Astrocyte (in vitro differentiated cells and primary cell): ENCODE results near the gene EXOC3. TPM values are rescaled to one million over a fixed set of nuclear protein-coding genes. Genes with fewer than 3 reads are reported as not detected.

Source experiments
- DNase-seq: peaks from one replicate; pipeline ENCODE4 v3.0.0-alpha.2; 2010; ENCODE audit warnings: low read depth
- FAIRE-seq: peaks from 2 replicates; lab custom pipeline; 2011; peaks lifted over from hg19 to GRCh38; lab: Jason Lieb, UNC
- H2AFZ ChIP-seq: 2 replicates; pipeline ENCODE4 v1.6.0; 2012; ENCODE audit warnings: low read depth, low read length, inconsistent platforms
- H3K27ac ChIP-seq: 2 replicates; pipeline ENCODE4 v1.5.1; 2011; ENCODE audit warnings: low read depth, low read length, inconsistent platforms
- H3K27me3 ChIP-seq: 2 replicates; pipeline ENCODE4 v1.6.0; 2011; ENCODE audit warnings: low read length, inconsistent platforms; ENCODE audit not compliant: insufficient read depth
- H3K36me3 ChIP-seq: 2 replicates; pipeline ENCODE4 v1.5.1; 2011; ENCODE audit warnings: low read length, inconsistent platforms; ENCODE audit not compliant: insufficient read depth
- H3K4me1 ChIP-seq: 2 replicates; pipeline ENCODE4 v1.5.1; 2011; ENCODE audit warnings: low read length, inconsistent platforms; ENCODE audit not compliant: insufficient read depth
- H3K4me2 ChIP-seq: 2 replicates; pipeline ENCODE4 v1.6.0; 2012; ENCODE audit warnings: low read length, inconsistent platforms
- H3K4me3 ChIP-seq: 2 replicates; pipeline ENCODE4 v1.5.1; 2011; ENCODE audit warnings: low read depth, mild to moderate bottlenecking, low read length, inconsistent platforms; ENCODE audit not compliant: insufficient read depth
- H3K79me2 ChIP-seq: 2 replicates; pipeline ENCODE4 v1.6.0; 2012; ENCODE audit warnings: mild to moderate bottlenecking, low read length, inconsistent platforms; ENCODE audit not compliant: insufficient read depth
- H3K9ac ChIP-seq: 2 replicates; pipeline ENCODE4 v1.6.0; 2012; ENCODE audit warnings: mild to moderate bottlenecking, low read length, inconsistent platforms
- H3K9me3 ChIP-seq: 2 replicates; pipeline ENCODE4 v1.5.1; 2012; ENCODE audit warnings: low read depth, mild to moderate bottlenecking, low read length, inconsistent platforms; ENCODE audit not compliant: insufficient read depth
- H4K20me1 ChIP-seq: 2 replicates; pipeline ENCODE4 v1.6.0; 2012; ENCODE audit warnings: low read length, inconsistent platforms; ENCODE audit not compliant: insufficient read depth
- H3K27ac Mint-ChIP-seq: one replicate; pipeline ENCODE4 v1.8.0; 2021; ENCODE audit warnings: mild to moderate bottlenecking, mixed read lengths; ENCODE audit not compliant: unreplicated experiment
- H3K27me3 Mint-ChIP-seq: one replicate; pipeline ENCODE4 v1.8.0; 2021; ENCODE audit warnings: low read depth, mixed read lengths; ENCODE audit not compliant: unreplicated experiment
- H3K36me3 Mint-ChIP-seq: one replicate; pipeline ENCODE4 v1.8.0; 2021; ENCODE audit warnings: low read depth, mixed read lengths; ENCODE audit not compliant: unreplicated experiment
- H3K4me1 Mint-ChIP-seq: one replicate; pipeline ENCODE4 v1.8.0; 2021; ENCODE audit warnings: low read depth, mixed read lengths; ENCODE audit not compliant: unreplicated experiment
- H3K4me3 Mint-ChIP-seq: one replicate; pipeline ENCODE4 v1.8.0; 2021; ENCODE audit warnings: mild to moderate bottlenecking, moderate library complexity, mixed read lengths; ENCODE audit not compliant: unreplicated experiment
- H3K9me3 Mint-ChIP-seq: one replicate; pipeline ENCODE4 v1.8.0; 2021; ENCODE audit warnings: mild to moderate bottlenecking, mixed read lengths; ENCODE audit not compliant: unreplicated experiment
- CTCF ChIP-seq: IDR thresholded peaks from 2 replicates; pipeline ENCODE4 v1.5.1; 2011; ENCODE audit warnings: low read depth, mild to moderate bottlenecking, inconsistent platforms, low read length, moderate library complexity; ENCODE audit not compliant: insufficient read depth
- EZH2 ChIP-seq: IDR thresholded peaks from 2 replicates; pipeline ENCODE4 v1.6.1; 2012; ENCODE audit warnings: mild to moderate bottlenecking, low read length, inconsistent platforms; ENCODE audit not compliant: insufficient read depth
- total RNA-seq: library from RNA; stranded (reverse); gene quantifications from 2 replicates; pipeline ENCODE4 v1.2.1, GENCODE V29; 2021

Gene EXOC3
- total RNA-seq, 1 donor from 2014 or later, result 37.9 TPM

GRCh38 chr5:443239-444151 is 519 bp downstream of the EXOC3 start:
- Mint-ChIP-seq H3K27me3 (no peaks in the 10 kb centered on the region), H3K9me3 (no peaks in the 10 kb centered on the region), H3K36me3 (peaks cover 7% of the 10 kb centered on the region), H3K4me3 (peak overlapping the region; percentile 98), H3K4me1 (peaks cover 11% of the 10 kb centered on the region), H3K27ac (no peak overlapping the region)
- peaks cover 52% of the 10 kb centered on the region for H3K79me2 ChIP-seq
- no peaks in the 10 kb centered on the region for H3K27me3 ChIP-seq
- H3K9ac ChIP-seq, result peak overlapping the region; percentile 93
- H2AFZ ChIP-seq, result peak overlapping the region; percentile 74
- H3K36me3 ChIP-seq, result peaks cover 14% of the 10 kb centered on the region
- H3K9me3 ChIP-seq, result no peaks in the 10 kb centered on the region
- peak overlapping the region; percentile 99 for H3K4me2 ChIP-seq
- H4K20me1 ChIP-seq, result peaks cover 33% of the 10 kb centered on the region
- peak overlapping the region; percentile 31 for H3K27ac ChIP-seq
- TF ChIP-seq CTCF (no peak), EZH2 (no peak)
- peaks cover 16% of the 10 kb centered on the region for H3K4me1 ChIP-seq
- peak overlapping the region; percentile 98 for H3K4me3 ChIP-seq
- no peak for FAIRE-seq
- no peak for DNase-seq

- Histone ChIP-seq H3K36me3 (peaks cover 21% of the 10 kb centered on the region), H3K27ac (no peak overlapping the region), H3K9me3 (no peaks in the 10 kb centered on the region), H3K9ac (peak overlapping the region; percentile 93), H3K27me3 (no peaks in the 10 kb centered on the region), H3K79me2 (peaks cover 59% of the 10 kb centered on the region), H3K4me3 (no peak overlapping the region), H3K4me2 (peak overlapping the region; percentile 99), H2AFZ (no peak overlapping the region), H3K4me1 (peaks cover 16% of the 10 kb centered on the region), H4K20me1 (peaks cover 40% of the 10 kb centered on the region)
- Mint-ChIP-seq H3K36me3 (peaks cover 10% of the 10 kb centered on the region), H3K27me3 (no peaks in the 10 kb centered on the region), H3K9me3 (no peaks in the 10 kb centered on the region), H3K4me3 (peak overlapping the region; percentile 98), H3K27ac (peak overlapping the region; percentile 64), H3K4me1 (peaks cover 11% of the 10 kb centered on the region)
- no peak for DNase-seq
- no peak for FAIRE-seq
- no peak for TF ChIP-seq EZH2
- no peak for TF ChIP-seq CTCF
These were observed 1.2 kb downstream of the EXOC3 start for GRCh38 chr5:444226-444625.

GRCh38 chr5:445591-445990 is 2.6 kb downstream of the EXOC3 start:
- Histone ChIP-seq H3K79me2 (peaks cover 68% of the 10 kb centered on the region), H3K9me3 (no peaks in the 10 kb centered on the region), H3K36me3 (peaks cover 30% of the 10 kb centered on the region), H2AFZ (no peak overlapping the region), H3K4me2 (no peak overlapping the region), H3K4me3 (no peak overlapping the region), H3K27me3 (no peaks in the 10 kb centered on the region), H3K4me1 (peaks cover 16% of the 10 kb centered on the region), H3K9ac (no peak overlapping the region), H4K20me1 (peaks cover 44% of the 10 kb centered on the region), H3K27ac (no peak overlapping the region)
- DNase-seq (no peak), FAIRE-seq (no peak)
- Mint-ChIP-seq H3K9me3 (no peaks in the 10 kb centered on the region), H3K36me3 (peaks cover 19% of the 10 kb centered on the region), H3K27ac (no peak overlapping the region), H3K4me1 (peaks cover 11% of the 10 kb centered on the region), H3K27me3 (no peaks in the 10 kb centered on the region), H3K4me3 (no peak overlapping the region)
- TF ChIP-seq EZH2 (no peak), CTCF (no peak)
